ENCODE data around the gene SRSF3. TPM values are rescaled to one million over a fixed set of nuclear protein-coding genes. Genes with fewer than 3 reads are reported as not detected.

The SRSF3 gene
- polyA plus RNA-seq, 1 experiment = 177 TPM

- no peaks in the 10 kb centered on the region for H3K27me3 ChIP-seq (ENCODE audit: control insufficient read depth, insufficient read depth, low read length)
- DNase-seq (ENCODE audit: low read depth) = no peak
- CTCF ChIA-PET = interaction anchor here (1.4 kb wide), 1 partner anchor 32 kb away, joined by 4 read pairs; no protein-coding TSS in a partner anchor
- TF ChIP-seq, protein P1, sequence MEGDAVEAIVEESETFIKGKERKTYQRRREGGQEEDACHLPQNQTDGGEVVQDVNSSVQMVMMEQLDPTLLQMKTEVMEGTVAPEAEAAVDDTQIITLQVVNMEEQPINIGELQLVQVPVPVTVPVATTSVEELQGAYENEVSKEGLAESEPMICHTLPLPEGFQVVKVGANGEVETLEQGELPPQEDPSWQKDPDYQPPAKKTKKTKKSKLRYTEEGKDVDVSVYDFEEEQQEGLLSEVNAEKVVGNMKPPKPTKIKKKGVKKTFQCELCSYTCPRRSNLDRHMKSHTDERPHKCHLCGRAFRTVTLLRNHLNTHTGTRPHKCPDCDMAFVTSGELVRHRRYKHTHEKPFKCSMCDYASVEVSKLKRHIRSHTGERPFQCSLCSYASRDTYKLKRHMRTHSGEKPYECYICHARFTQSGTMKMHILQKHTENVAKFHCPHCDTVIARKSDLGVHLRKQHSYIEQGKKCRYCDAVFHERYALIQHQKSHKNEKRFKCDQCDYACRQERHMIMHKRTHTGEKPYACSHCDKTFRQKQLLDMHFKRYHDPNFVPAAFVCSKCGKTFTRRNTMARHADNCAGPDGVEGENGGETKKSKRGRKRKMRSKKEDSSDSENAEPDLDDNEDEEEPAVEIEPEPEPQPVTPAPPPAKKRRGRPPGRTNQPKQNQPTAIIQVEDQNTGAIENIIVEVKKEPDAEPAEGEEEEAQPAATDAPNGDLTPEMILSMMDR (IDR thresholded peaks at IDR 0.05; ENCODE audit: insufficient read depth, low read depth, low read length) = no peak
- POLR2A ChIA-PET = no interaction called here
- no peak overlapping the region; the same call in none of the 2 replicates for H3K4me3 ChIP-seq (ENCODE audit: low read depth, low read length)
- H3K36me3 ChIP-seq (ENCODE audit: control insufficient read depth, insufficient read depth, low read length) = no peaks in the 10 kb centered on the region
These were observed 46.3 kb upstream of the SRSF3 start for GRCh38 chr6:36547646-36548400.

GRCh38 chr6:36548401-36548743, 45.8 kb upstream of the SRSF3 start:
- no peak for DNase-seq (ENCODE audit: low read depth)
- Histone ChIP-seq H3K27me3 (ENCODE audit: control insufficient read depth, insufficient read depth, low read length) (no peaks in the 10 kb centered on the region), H3K4me3 (ENCODE audit: low read depth, low read length) (no peak overlapping the region), H3K36me3 (ENCODE audit: control insufficient read depth, insufficient read depth, low read length) (no peaks in the 10 kb centered on the region)
- CTCF ChIA-PET = interaction anchor here (0.9 to 1.4 kb wide), 2 partner anchors 31 to 106 kb away, joined by 3 to 4 read pairs; no protein-coding TSS in a partner anchor
- TF ChIP-seq, protein P1 (IDR thresholded peaks at IDR 0.05; ENCODE audit: insufficient read depth, low read depth, low read length) = no peak
- POLR2A ChIA-PET = no interaction called here

- no peaks in the 10 kb centered on the region for H3K36me3 ChIP-seq (ENCODE audit: control insufficient read depth, insufficient read depth, low read length)
- ChIA-PET POLR2A (no interaction called here), CTCF (no interaction called here)
- H3K4me3 ChIP-seq (ENCODE audit: low read depth, low read length) = no peak overlapping the region
- TF ChIP-seq, protein P1 (IDR thresholded peaks at IDR 0.05; ENCODE audit: insufficient read depth, low read depth, low read length) = no peak
- H3K27me3 ChIP-seq (ENCODE audit: control insufficient read depth, insufficient read depth, low read length) = no peaks in the 10 kb centered on the region
- no peak for DNase-seq (ENCODE audit: low read depth)
These were observed 43.6 kb upstream of the SRSF3 start for GRCh38 chr6:36550473-36551000.

DNA sequence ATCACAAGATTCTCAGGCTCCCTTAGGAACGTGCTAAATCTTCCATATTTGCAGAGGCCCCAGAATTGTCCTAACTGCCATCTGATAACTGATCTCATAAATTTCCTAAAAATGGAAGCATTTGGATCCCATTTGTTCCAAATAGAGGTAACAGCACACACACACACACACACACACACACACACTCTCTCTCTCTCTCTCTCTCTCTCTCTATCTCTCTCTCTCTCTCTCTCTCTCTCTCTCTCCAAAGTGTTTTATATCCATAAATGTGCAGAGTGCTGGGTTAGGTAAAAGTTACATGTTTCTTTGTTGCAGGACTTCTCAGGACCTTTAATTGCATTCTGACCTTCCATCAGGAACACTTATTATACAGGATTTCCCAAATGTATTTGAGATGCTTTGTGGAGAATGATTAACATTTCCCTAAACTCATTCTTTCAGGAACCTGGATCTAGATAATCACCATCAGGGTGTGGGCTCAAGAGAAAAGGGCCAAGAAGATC, 38.4 kb upstream of the SRSF3 start:
- TF ChIP-seq, protein P1 (IDR thresholded peaks at IDR 0.05; ENCODE audit: insufficient read depth, low read depth, low read length) = no peak
- CTCF ChIA-PET = no interaction called here
- H3K36me3 ChIP-seq (ENCODE audit: control insufficient read depth, insufficient read depth, low read length) = no peaks in the 10 kb centered on the region
- no peak overlapping the region for H3K4me3 ChIP-seq (ENCODE audit: low read depth, low read length)
- DNase-seq (ENCODE audit: low read depth) = no peak
- no peaks in the 10 kb centered on the region for H3K27me3 ChIP-seq (ENCODE audit: control insufficient read depth, insufficient read depth, low read length)
- POLR2A ChIA-PET = no interaction called here

GRCh38 chr6:36556281-36556680, 37.9 kb upstream of the SRSF3 start:
- no peak overlapping the region for H3K4me3 ChIP-seq (ENCODE audit: low read depth, low read length)
- TF ChIP-seq, protein P1 (IDR thresholded peaks at IDR 0.05; ENCODE audit: insufficient read depth, low read depth, low read length) = no peak
- H3K36me3 ChIP-seq (ENCODE audit: control insufficient read depth, insufficient read depth, low read length) = no peaks in the 10 kb centered on the region
- no peaks in the 10 kb centered on the region for H3K27me3 ChIP-seq (ENCODE audit: control insufficient read depth, insufficient read depth, low read length)
- POLR2A ChIA-PET = no interaction called here
- DNase-seq (ENCODE audit: low read depth) = no peak
- CTCF ChIA-PET = no interaction called here
